Motor neuron (in vitro differentiated cells): ENCODE measurements around the gene ATP6V1F. TPM values are rescaled to one million over a fixed set of nuclear protein-coding genes. Genes with fewer than 3 reads are reported as not detected.

ENCODE experiments used
- ATAC-seq, 8 experiments: fragments of 200-7000 bp; cut with Tn5 transposase; replicated peaks in 6 of 8; 2 replicates each; pipeline ENCODE4 v1.8.0; 2021; ENCODE audit warnings: mild to moderate bottlenecking in 8 of 8, moderate library complexity in 8 of 8
- H3K27ac ChIP-seq, 2 donors: fragments of 250-450 bp; sonication (Bioruptor Pico); 2 replicates each; pipeline ENCODE4 v1.9.0; 2021; ENCODE audit warnings: antibody characterized with exemption in 2 of 2, mild to moderate bottlenecking in 2 of 2, moderate library complexity in 1 of 2
- H3K4me1 ChIP-seq, 2 donors: fragments of 250-450 bp; sonication (Bioruptor Pico); replicated peaks in 1 of 2; 2 replicates each; pipeline ENCODE4 v1.6.1; 2021; ENCODE audit warnings: antibody characterized with exemption in 2 of 2, mild to moderate bottlenecking in 2 of 2, moderate library complexity in 1 of 2
- H3K4me3 ChIP-seq, 5 donors: fragments of 250-450 bp; sonication (Bioruptor Pico); 2 replicates each; pipeline ENCODE4 v1.9.0; 2021; ENCODE audit warnings: antibody characterized with exemption in 5 of 5, mild to moderate bottlenecking in 5 of 5, moderate library complexity in 4 of 5
- WGBS, 10 experiments: fragments of 450-650 bp; shearing (Covaris generic); methylation state at CpG; one replicate each; pipeline ENCODE4 v1.0.0; 2022; 5-methylcytosine and 5-hydroxymethylcytosine counted together
- in situ Hi-C, 9 experiments: fragments of 400-800 bp; cut with MboI; loops; one replicate each; pipeline ENCODE4 v1.15.0; 2021; ENCODE audit warnings: low sequenced_read_pairs in 9 of 9, low pct_unique_long_range_greater_than_20kb in 2 of 9; ENCODE audit not compliant: unreplicated experiment in 9 of 9
- total RNA-seq, 8 experiments: library from RNA; unstranded; fragments of 300-600 nt; gene quantifications; 2 replicates each; pipeline versions ENCODE4 v1.2.3 to v1.2.4, GENCODE V29; 2022

Gene ATP6V1F
- total RNA-seq, 8 experiments from 2014 or later = 145 to 455 (median 235) TPM

GRCh38 chr7:128869944-128870285 is 7.3 kb downstream of the ATP6V1F start:
- Histone ChIP-seq H3K4me3 (peak overlapping the region; percentile 21 to 39 (median 35)), H3K4me1 (peaks cover 9 to 16% of the 10 kb centered on the region in 2 donors), H3K27ac (no peak overlapping the region)
- peak in 2 of 8 experiments; percentile 9 to 13 for ATAC-seq
- in situ Hi-C loops = no loop called here
- 0 to 17% (median 12%) methylated on average over 2 to 10 of the region's 30 CpGs; no CpG with 5 or more reads in 7 of the 10 experiments for WGBS, 10 experiments

- Histone ChIP-seq H3K4me3 (no peak overlapping the region), H3K27ac (no peak overlapping the region), H3K4me1 (peaks cover 9 to 16% of the 10 kb centered on the region in 2 donors)
- 80 to 100% (median 100%) methylated on average over 1 to 4 of the region's 5 CpGs; no CpG with 5 or more reads in 3 of the 10 experiments for WGBS, 10 experiments
- in situ Hi-C loops = no loop called here
- no peak for ATAC-seq
Measured at GRCh38 chr7:128871050-128871449, 8.4 kb downstream of the ATP6V1F start.

- no peak for ATAC-seq
- in situ Hi-C loops = no loop called here
- H3K4me1 ChIP-seq = peaks cover 9 to 16% of the 10 kb centered on the region in 2 donors
- WGBS, 10 experiments = 40 to 100% (median 68%) methylated on average over 1 to 3 of the region's 13 CpGs; no CpG with 5 or more reads in 6 of the 10 experiments
- no peak overlapping the region for H3K27ac ChIP-seq
- no peak overlapping the region for H3K4me3 ChIP-seq
Measured at GRCh38 chr7:128872394-128872824, 9.8 kb downstream of the ATP6V1F start.

- H3K4me3 ChIP-seq = no peak overlapping the region
- no peak for ATAC-seq
- 46 to 100% (median 100%) methylated on average over 1 to 4 of the region's 9 CpGs; no CpG with 5 or more reads in 5 of the 10 experiments for WGBS, 10 experiments
- in situ Hi-C loops = no loop called here
- no peak overlapping the region for H3K27ac ChIP-seq
- peaks cover 9 to 15% of the 10 kb centered on the region in 2 donors for H3K4me1 ChIP-seq
Measured at GRCh38 chr7:128873234-128873633, 10.6 kb downstream of the ATP6V1F start.

- peaks cover 3 to 7% of the 10 kb centered on the region in 2 donors for H3K4me1 ChIP-seq
- in situ Hi-C loops = loop anchor here in 5 of 9 experiments (25.0 kb wide), 4 partner anchors 262 to 462 kb away; partner anchors contain the start of genes HILPDA (in 1 of the 5) and IMPDH1 (in 1 of the 5)
- WGBS, 10 experiments = 61 to 89% (median 83%) methylated on average over 1 to 5 of the region's 22 CpGs; no CpG with 5 or more reads in 6 of the 10 experiments
- H3K27ac ChIP-seq = no peak overlapping the region
- ATAC-seq = peak in 1 of 8 experiments; percentile 9
- no peak overlapping the region for H3K4me3 ChIP-seq
Measured at GRCh38 chr7:128874140-128875031, 11.7 kb downstream of the ATP6V1F start.

GRCh38 chr7:128875523-128875948 is 12.9 kb downstream of the ATP6V1F start:
- peaks cover 0 to 11% of the 10 kb centered on the region in 2 donors for H3K4me1 ChIP-seq
- no peak overlapping the region for H3K4me3 ChIP-seq
- in situ Hi-C loops = loop anchor here in 5 of 9 experiments (25.0 kb wide), 4 partner anchors 263 to 463 kb away; partner anchors contain the start of genes HILPDA (in 1 of the 5) and IMPDH1 (in 1 of the 5)
- no peak for ATAC-seq
- 17 to 100% (median 73%) methylated on average over 1 to 5 of the region's 8 CpGs; no CpG with 5 or more reads in 1 of the 10 experiments for whole genome bisulfite sequencing, 10 experiments
- no peak overlapping the region for H3K27ac ChIP-seq

- no peak for ATAC-seq
- H3K4me3 ChIP-seq = no peak overlapping the region
- H3K4me1 ChIP-seq = peaks cover 0 to 11% of the 10 kb centered on the region in 2 donors
- no peak overlapping the region for H3K27ac ChIP-seq
- in situ Hi-C loops = loop anchor here in 5 of 9 experiments (25.0 kb wide), 4 partner anchors 264 to 464 kb away; partner anchors contain the start of genes HILPDA (in 1 of the 5) and IMPDH1 (in 1 of the 5)
- WGBS, 10 experiments = 20 to 100% (median 28%) methylated on average over 1 to 2 of the region's 3 CpGs; no CpG with 5 or more reads in 7 of the 10 experiments
Measured at GRCh38 chr7:128876127-128876526, 13.5 kb downstream of the ATP6V1F start.

- in situ Hi-C loops = loop anchor here in 5 of 9 experiments (25.0 kb wide), 4 partner anchors 264 to 464 kb away; partner anchors contain the start of genes HILPDA (in 1 of the 5) and IMPDH1 (in 1 of the 5)
- peaks cover 0 to 11% of the 10 kb centered on the region in 2 donors for H3K4me1 ChIP-seq
- WGBS, 10 experiments = 35 to 83% methylated on average over 1 to 2 of the region's 5 CpGs; no CpG with 5 or more reads in 8 of the 10 experiments
- no peak overlapping the region for H3K27ac ChIP-seq
- no peak for ATAC-seq
- no peak overlapping the region for H3K4me3 ChIP-seq
Measured at GRCh38 chr7:128876586-128876977, 13.9 kb downstream of the ATP6V1F start.

GRCh38 chr7:128876978-128877755 is 14.5 kb downstream of the ATP6V1F start:
- Histone ChIP-seq H3K4me3 (no peak overlapping the region), H3K27ac (no peak overlapping the region), H3K4me1 (peaks cover 0 to 11% of the 10 kb centered on the region in 2 donors)
- in situ Hi-C loops = loop anchor here in 5 of 9 experiments (25.0 kb wide), 4 partner anchors 265 to 465 kb away; partner anchors contain the start of genes HILPDA (in 1 of the 5) and IMPDH1 (in 1 of the 5)
- WGBS, 10 experiments = 94 to 100% methylated on average over 2 to 6 of the region's 32 CpGs; no CpG with 5 or more reads in 8 of the 10 experiments
- no peak for ATAC-seq

GRCh38 chr7:128877756-128878120 is 15.1 kb downstream of the ATP6V1F start:
- in situ Hi-C loops = loop anchor here in 5 of 9 experiments (25.0 kb wide), 4 partner anchors 265 to 465 kb away; partner anchors contain the start of genes HILPDA (in 1 of the 5) and IMPDH1 (in 1 of the 5)
- H3K4me3 ChIP-seq = no peak overlapping the region
- H3K4me1 ChIP-seq = peaks cover 0 to 11% of the 10 kb centered on the region in 2 donors
- H3K27ac ChIP-seq = no peak overlapping the region
- no peak for ATAC-seq
- 29 to 83% (median 67%) methylated on average over 1 to 3 of the region's 4 CpGs; no CpG with 5 or more reads in 4 of the 10 experiments for WGBS, 10 experiments

- in situ Hi-C loops = loop anchor here in 5 of 9 experiments (25.0 kb wide), 4 partner anchors 266 to 466 kb away; partner anchors contain the start of genes HILPDA (in 1 of the 5) and IMPDH1 (in 1 of the 5)
- no peak overlapping the region for H3K4me3 ChIP-seq
Measured at GRCh38 chr7:128878226-128879105, 15.8 kb downstream of the ATP6V1F start.

More at GRCh38 chr7:128878226-128879105, 15.8 kb downstream of the ATP6V1F start:
- no peak overlapping the region for H3K27ac ChIP-seq
- WGBS, 10 experiments = 40 to 100% (median 100%) methylated on average over 1 to 11 of the region's 14 CpGs; no CpG with 5 or more reads in 3 of the 10 experiments
- ATAC-seq = no peak
- H3K4me1 ChIP-seq = peaks cover 0 to 11% of the 10 kb centered on the region in 2 donors
